Fibroblast of skin of right biceps (primary cell): ENCODE data around the gene DOCK4.

Experiments
- DNase-seq: peaks from one replicate; pipeline ENCODE4 v3.0.0-alpha.2; 2013

Gene DOCK4

GRCh38 chr7:112185005-112185834, 21.0 kb downstream of the DOCK4 start:
- no peak for DNase-seq

GRCh38 chr7:112184455-112184854, 21.7 kb downstream of the DOCK4 start:
- DNase-seq: no peak

- DNase-seq: no peak
These were observed 22.9 kb downstream of the DOCK4 start for GRCh38 chr7:112183266-112183665.

GRCh38 chr7:112182749-112183148, 23.4 kb downstream of the DOCK4 start:
- no peak for DNase-seq

GRCh38 chr7:112180223-112180622, 26.0 kb downstream of the DOCK4 start:
- no peak for DNase-seq

GRCh38 chr7:112176693-112177415, 29.3 kb downstream of the DOCK4 start:
- DNase-seq: no peak

GRCh38 chr7:112176241-112176640, 30.0 kb downstream of the DOCK4 start:
- DNase-seq: no peak

- no peak for DNase-seq
These were observed 32.0 kb downstream of the DOCK4 start for GRCh38 chr7:112174192-112174591.

GRCh38 chr7:112173568-112173905, 32.7 kb downstream of the DOCK4 start:
- no peak for DNase-seq

GRCh38 chr7:112172870-112173567, 33.2 kb downstream of the DOCK4 start:
- DNase-seq: peak; percentile 7

- no peak for DNase-seq
These were observed 34.5 kb downstream of the DOCK4 start for GRCh38 chr7:112171673-112172072.

GRCh38 chr7:112168915-112169314, 37.3 kb downstream of the DOCK4 start:
- no peak for DNase-seq

- DNase-seq: no peak
These were observed 39.1 kb downstream of the DOCK4 start for GRCh38 chr7:112167147-112167546.

- no peak for DNase-seq
These were observed 43.3 kb downstream of the DOCK4 start for GRCh38 chr7:112162784-112163506.

- DNase-seq: peak; percentile 74
These were observed 43.9 kb downstream of the DOCK4 start for GRCh38 chr7:112162142-112162766.

GRCh38 chr7:112161253-112162141, 44.7 kb downstream of the DOCK4 start:
- DNase-seq: peak; percentile 6

GRCh38 chr7:112160771-112161150, 45.4 kb downstream of the DOCK4 start:
- no peak for DNase-seq

- DNase-seq: peak; percentile 20
These were observed 45.9 kb downstream of the DOCK4 start for GRCh38 chr7:112160130-112160770.

GRCh38 chr7:112159351-112159750, 46.8 kb downstream of the DOCK4 start:
- no peak for DNase-seq

- DNase-seq: peak; percentile 89
These were observed 49.1 kb downstream of the DOCK4 start for GRCh38 chr7:112157072-112157471.

GRCh38 chr7:112156412-112156811, 49.8 kb downstream of the DOCK4 start:
- DNase-seq: no peak
